HCT116 (cell line): Measurements from ENCODE around the gene MARCHF3. TPM values are rescaled to one million over a fixed set of nuclear protein-coding genes. Genes with fewer than 3 reads are reported as not detected.

Source experiments
- ATAC-seq: fragments of 200-7000 bp; cut with Tn5 transposase; 2 replicates; pipeline ENCODE4 v1.9.1; 2020; ENCODE audit warnings: mild to moderate bottlenecking, moderate library complexity
- BruUV-seq: library from RNA; stranded (reverse); fragments of 400-500 nt; replicated peaks from 2 replicates; lab custom pipeline; 2021; lab: Mats Ljungman, UMichigan
- CTCF ChIA-PET: fragments of 300-600 bp; sonication (Branson Sonifier 250); formaldehyde crosslinking; loops from one replicate; lab custom pipeline; 2021; ENCODE audit warnings: antibody characterized with exemption; lab: Charles Lee
- POLR2A ChIA-PET: fragments of 300-600, 350-600 bp; sonication (Branson Sonifier 250); formaldehyde crosslinking; loops from one replicate; lab custom pipeline; 2021; ENCODE audit warnings: antibody characterized with exemption; lab: Charles Lee
- RAD21 ChIA-PET, 2 experiments: fragments of 300-600 bp; sonication (Branson Sonifier 250); formaldehyde crosslinking; loops; one replicate each; lab custom pipeline; 2023; ENCODE audit warnings: low total read pairs in 2 of 2; ENCODE audit not compliant: uncharacterized antibody in 2 of 2, unreplicated experiment in 2 of 2, low non-redundant PET in 1 of 2; lab: Charles Lee
- DNase-seq: peaks from one replicate; pipeline ENCODE4 v3.0.0-alpha.2; 2010; ENCODE audit warnings: low read depth, low spot score
- H2AFZ ChIP-seq: fragments of 200-600 bp; shearing (Covaris generic), sonication (generic); 2 replicates; pipeline ENCODE4 v1.6.1; 2017; ENCODE audit warnings: low read depth, mixed run types, mixed read lengths, antibody characterized with exemption, low read length; ENCODE audit not compliant: poor library complexity, severe bottlenecking
- H3K27ac ChIP-seq: 2 replicates; pipeline ENCODE4 v1.5.1; 2012; ENCODE audit warnings: low read depth, low read length
- H3K27me3 ChIP-seq: fragments of 200-600 bp; sonication (generic); 2 replicates; pipeline ENCODE4 v1.6.1; 2016; ENCODE audit warnings: mixed run types, low read length, mixed read lengths; ENCODE audit not compliant: insufficient read depth
- H3K36me3 ChIP-seq, 2 experiments: fragments of 200-500 bp in 1 of 2; fragments of 200-600 bp in 1 of 2; sonication (Bioruptor generic) in 1 of 2; sonication (generic) in 1 of 2; 2 replicates each; pipeline versions ENCODE4 v1.5.1 to v1.6.1; 2014 to 2016; ENCODE audit warnings: low read length in 2 of 2, inconsistent platforms in 1 of 2, mixed read lengths in 1 of 2, mixed run types in 1 of 2; ENCODE audit not compliant: insufficient read depth in 2 of 2, control insufficient read depth in 1 of 2
- H3K4me1 ChIP-seq, 2 experiments: fragments of 200-600 bp in 1 of 2; sonication (generic) in 1 of 2; 2 replicates each; pipeline versions ENCODE4 v1.5.1 to v1.6.1; 2012 to 2017; ENCODE audit warnings: low read length in 2 of 2, inconsistent platforms in 1 of 2, mild to moderate bottlenecking in 1 of 2, mixed read lengths in 1 of 2, mixed run types in 1 of 2, moderate library complexity in 1 of 2; ENCODE audit not compliant: insufficient read depth in 2 of 2, control insufficient read depth in 1 of 2
- H3K4me2 ChIP-seq: fragments of 200-600 bp; sonication (generic); 2 replicates; pipeline ENCODE4 v1.6.1; 2017; ENCODE audit warnings: mixed run types, low read length, mixed read lengths
- H3K4me3 ChIP-seq, 2 experiments: fragments of 200-600 bp in 1 of 2; sonication (generic) in 1 of 2; replicated peaks in 1 of 2; 2 replicates each; pipeline ENCODE4 v1.5.1; 2011 to 2016; ENCODE audit warnings: low read length in 2 of 2, control low read depth in 1 of 2, low read depth in 1 of 2, mild to moderate bottlenecking in 1 of 2, mixed read lengths in 1 of 2, mixed run types in 1 of 2
- H3K79me2 ChIP-seq: fragments of 200-600 bp; sonication (generic); 2 replicates; pipeline ENCODE4 v1.6.1; 2017; ENCODE audit warnings: mild to moderate bottlenecking, mixed run types, low read length, moderate library complexity, mixed read lengths; ENCODE audit not compliant: insufficient read depth
- H3K9ac ChIP-seq: fragments of 200-600 bp; sonication (generic); 2 replicates; pipeline ENCODE4 v1.6.1; 2016; ENCODE audit warnings: low read length, mixed read lengths
- H3K9me2 ChIP-seq: fragments of 200-600 bp; sonication (generic), shearing (Covaris generic); 2 replicates; pipeline ENCODE4 v1.6.1; 2017; ENCODE audit warnings: mixed run types, mild to moderate bottlenecking, moderate library complexity; ENCODE audit not compliant: insufficient read depth
- H3K9me3 ChIP-seq, 2 experiments: fragments of 200-500 bp in 1 of 2; fragments of 200-600 bp in 1 of 2; sonication (Bioruptor generic) in 1 of 2; sonication (generic) in 1 of 2; 2 replicates each; pipeline ENCODE4 v1.6.1; 2014 to 2017; ENCODE audit warnings: low read length in 2 of 2, mixed read lengths in 2 of 2, inconsistent platforms in 1 of 2, low read depth in 1 of 2, mild to moderate bottlenecking in 1 of 2, mixed run types in 1 of 2, moderate library complexity in 1 of 2; ENCODE audit not compliant: control insufficient read depth in 1 of 2, insufficient read depth in 1 of 2
- H4K20me1 ChIP-seq: fragments of 200-600 bp; sonication (generic), shearing (Covaris generic); 2 replicates; pipeline ENCODE4 v1.6.1; 2017; ENCODE audit warnings: mixed run types, mild to moderate bottlenecking, moderate library complexity; ENCODE audit not compliant: insufficient read depth
- ATF3 ChIP-seq: IDR thresholded peaks from 2 replicates; pipeline ENCODE4 v1.6.1; 2012
- CTCF ChIP-seq, 3 experiments: fragments of 200-600 bp in 1 of 3; sonication (generic) in 1 of 3; IDR thresholded peaks in 2 of 3; conservative IDR thresholded peaks in 1 of 3; 2 replicates each; pipeline ENCODE4 v1.5.1; 2012 to 2017; ENCODE audit warnings: low read depth in 2 of 3, low read length in 2 of 3, antibody characterized with exemption in 1 of 3, borderline replicate concordance in 1 of 3, control low read depth in 1 of 3, mild to moderate bottlenecking in 1 of 3, mixed read lengths in 1 of 3, mixed run types in 1 of 3, moderate library complexity in 1 of 3; ENCODE audit not compliant: insufficient read depth in 1 of 3
- EZH2 ChIP-seq: fragments of 200-600 bp; sonication (generic); IDR thresholded peaks from 2 replicates; pipeline ENCODE4 v1.6.1; 2017; ENCODE audit warnings: antibody characterized with exemption, mixed run types
- EZH2phosphoT487 ChIP-seq: fragments of 200-600 bp; IDR thresholded peaks from 2 replicates; pipeline ENCODE4 v1.6.1; 2018; ENCODE audit warnings: antibody characterized with exemption, borderline replicate concordance
- MAX ChIP-seq: IDR thresholded peaks from 2 replicates; pipeline ENCODE4 v1.6.1; 2012
- REST ChIP-seq: IDR thresholded peaks from 2 replicates; pipeline ENCODE4 v1.6.1; 2012; ENCODE audit warnings: low read depth
- SIN3A ChIP-seq: IDR thresholded peaks from 2 replicates; pipeline ENCODE4 v1.6.1; 2012; ENCODE audit warnings: low read depth
- SRF ChIP-seq: IDR thresholded peaks from 2 replicates; pipeline ENCODE4 v1.6.1; 2012; ENCODE audit warnings: low read depth
- ZBTB33 ChIP-seq: IDR thresholded peaks from 2 replicates; pipeline ENCODE4 v1.6.1; 2011; ENCODE audit warnings: mild to moderate bottlenecking, low read length, moderate library complexity; ENCODE audit not compliant: insufficient replicate concordance; ENCODE audit errors: extremely low read depth
- ZFX ChIP-seq: fragments of 450-650 bp; IDR thresholded peaks from 2 replicates; pipeline ENCODE4 v1.6.1; 2017
- intact Hi-C: fragments of 100-400 bp; cut with micrococcal nuclease; formaldehyde crosslinking; loops from 2 replicates; pipeline ENCODE4 v1.10.0; 2022
- total RNA-seq: library from RNA; stranded (reverse); gene quantifications from one replicate; pipeline ENCODE4 v1.2.1, GENCODE V29; 2021; ENCODE audit not compliant: unreplicated experiment

Gene MARCHF3
- total RNA-seq, 1 experiment from 2014 or later, result 2.3 TPM

- H3K9ac ChIP-seq, result no peak overlapping the region
- H3K27ac ChIP-seq, result no peak overlapping the region
- intact Hi-C loops, result no loop called here
- ATAC-seq, result no peak
- POLR2A ChIA-PET, result no interaction called here
- H4K20me1 ChIP-seq, result no peaks in the 10 kb centered on the region
- H3K4me3 ChIP-seq, result no peak overlapping the region
- CTCF ChIA-PET, result no interaction called here
- no peaks in the 10 kb centered on the region for H3K79me2 ChIP-seq
- TF ChIP-seq ATF3 (no peak), SIN3A (no peak), CTCF (IDR thresholded peaks at IDR 0.05 in 2 of 3, conservative IDR thresholded peaks at IDR 0.05 in 1 of 3; ENCODE audit: borderline replicate concordance in 1 of 3, insufficient read depth in 1 of 3, low read depth in 2 of 3, low read length in 2 of 3) (no peak), SRF (no peak)
- TF ChIP-seq, all 23 proteins: peak for 0
- no TSS peak for BruUV-seq
- Histone ChIP-seq H3K4me2 (no peak overlapping the region), H3K9me3 (no peaks in the 10 kb centered on the region), H3K27me3 (no peaks in the 10 kb centered on the region), H2AFZ (no peak overlapping the region), H3K4me1 (no peaks in the 10 kb centered on the region), H3K36me3 (no peaks in the 10 kb centered on the region), H3K9me2 (no peaks in the 10 kb centered on the region)
- RAD21 ChIA-PET, result no interaction called here
- no peak for DNase-seq
Observed at GRCh38 chr5:126872561-126873354, 157.6 kb downstream of the MARCHF3 start.

- H3K4me1 ChIP-seq, result no peaks in the 10 kb centered on the region
- no peaks in the 10 kb centered on the region for H3K9me2 ChIP-seq
- no peaks in the 10 kb centered on the region for H3K9me3 ChIP-seq
- CTCF ChIA-PET, result no interaction called here
- H3K27me3 ChIP-seq, result no peaks in the 10 kb centered on the region
- no peak overlapping the region for H3K4me3 ChIP-seq
- no peaks in the 10 kb centered on the region for H3K36me3 ChIP-seq
- no peak for ATAC-seq
- no peak overlapping the region for H3K27ac ChIP-seq
- H4K20me1 ChIP-seq, result no peaks in the 10 kb centered on the region
- BruUV-seq, result no TSS peak
- intact Hi-C loops, result no loop called here
- DNase-seq, result no peak
- POLR2A ChIA-PET, result no interaction called here
- no peak overlapping the region for H2AFZ ChIP-seq
- RAD21 ChIA-PET, result no interaction called here
- H3K79me2 ChIP-seq, result no peaks in the 10 kb centered on the region
- H3K9ac ChIP-seq, result no peak overlapping the region
- no peak overlapping the region for H3K4me2 ChIP-seq
- no peak for TF ChIP-seq MAX
- TF ChIP-seq ZFX, result no peak
- TF ChIP-seq EZH2phosphoT487, result no peak
- no peak for TF ChIP-seq ZBTB33
- no peak for TF ChIP-seq REST
- TF ChIP-seq EZH2, result no peak
- no peak for TF ChIP-seq ATF3
Observed at GRCh38 chr5:126871441-126871840, 158.9 kb downstream of the MARCHF3 start.
